ENCODE results near the gene CCDC86.
A peak's percentile ranks its signal among the peaks of the same experiment; 100 is the strongest.

CCDC86 gene

GRCh38 chr11:60840470-60841430 is 1.2 kb upstream of the CCDC86 start:
- intact Hi-C loops (cut with micrococcal nuclease): no loop called here
- Mint-ChIP-seq H3K36me3 (ENCODE audit: low read depth) (peaks cover 27% of the 10 kb centered on the region), H3K4me3 (peak overlapping the region; percentile 85), H3K27ac (peak overlapping the region; percentile 87), H3K27me3 (peaks cover 5% of the 10 kb centered on the region), H3K4me1 (ENCODE audit: low read depth) (peaks cover 82% of the 10 kb centered on the region), H3K9me3 (no peaks in the 10 kb centered on the region)

GRCh38 chr11:60842668-60843600 is 1.0 kb downstream of the CCDC86 start:
- peaks cover 34% of the 10 kb centered on the region for H3K36me3 Mint-ChIP-seq (ENCODE audit: low read depth)
- intact Hi-C loops (cut with micrococcal nuclease): no loop called here
- H3K27ac Mint-ChIP-seq: peak overlapping the region; percentile 87
- H3K4me1 Mint-ChIP-seq (ENCODE audit: low read depth): peaks cover 64% of the 10 kb centered on the region
- no peaks in the 10 kb centered on the region for H3K9me3 Mint-ChIP-seq
- H3K4me3 Mint-ChIP-seq: peak overlapping the region; percentile 85
- no peaks in the 10 kb centered on the region for H3K27me3 Mint-ChIP-seq

- Mint-ChIP-seq H3K4me3 (peak overlapping the region; percentile 85), H3K9me3 (no peaks in the 10 kb centered on the region), H3K36me3 (ENCODE audit: low read depth) (peaks cover 47% of the 10 kb centered on the region), H3K27ac (peak overlapping the region; percentile 72), H3K4me1 (ENCODE audit: low read depth) (peaks cover 70% of the 10 kb centered on the region), H3K27me3 (no peaks in the 10 kb centered on the region)
- intact Hi-C loops (cut with micrococcal nuclease): no loop called here
These were observed 2.3 kb downstream of the CCDC86 start for GRCh38 chr11:60844045-60844869.

GRCh38 chr11:60844870-60845221 is 2.9 kb downstream of the CCDC86 start:
- Mint-ChIP-seq H3K27ac (peak overlapping the region; percentile 3), H3K4me1 (ENCODE audit: low read depth) (peaks cover 64% of the 10 kb centered on the region), H3K27me3 (no peaks in the 10 kb centered on the region), H3K36me3 (ENCODE audit: low read depth) (peaks cover 53% of the 10 kb centered on the region), H3K9me3 (no peaks in the 10 kb centered on the region), H3K4me3 (no peak overlapping the region)
- intact Hi-C loops (cut with micrococcal nuclease): no loop called here

- H3K9me3 Mint-ChIP-seq: no peaks in the 10 kb centered on the region
- H3K4me3 Mint-ChIP-seq: no peak overlapping the region
- intact Hi-C loops (cut with micrococcal nuclease): no loop called here
- H3K27me3 Mint-ChIP-seq: no peaks in the 10 kb centered on the region
- peaks cover 62% of the 10 kb centered on the region for H3K4me1 Mint-ChIP-seq (ENCODE audit: low read depth)
- H3K27ac Mint-ChIP-seq: peak overlapping the region; percentile 3
- H3K36me3 Mint-ChIP-seq (ENCODE audit: low read depth): peaks cover 58% of the 10 kb centered on the region
These were observed 3.4 kb downstream of the CCDC86 start for GRCh38 chr11:60845338-60845737.

GRCh38 chr11:60847281-60847680 is 5.4 kb downstream of the CCDC86 start:
- H3K27ac Mint-ChIP-seq: no peak overlapping the region

GRCh38 chr11:60847896-60848295 is 6.0 kb downstream of the CCDC86 start:
- Mint-ChIP-seq H3K4me3 (no peak overlapping the region), H3K27me3 (no peaks in the 10 kb centered on the region), H3K27ac (no peak overlapping the region), H3K9me3 (no peaks in the 10 kb centered on the region), H3K36me3 (ENCODE audit: low read depth) (peaks cover 69% of the 10 kb centered on the region), H3K4me1 (ENCODE audit: low read depth) (peaks cover 51% of the 10 kb centered on the region)
- intact Hi-C loops (cut with micrococcal nuclease): no loop called here

More at GRCh38 chr11:60847281-60847680, 5.4 kb downstream of the CCDC86 start:
- H3K9me3 Mint-ChIP-seq: no peaks in the 10 kb centered on the region
- H3K36me3 Mint-ChIP-seq (ENCODE audit: low read depth): peaks cover 72% of the 10 kb centered on the region
- intact Hi-C loops (cut with micrococcal nuclease): no loop called here
- H3K4me1 Mint-ChIP-seq (ENCODE audit: low read depth): peaks cover 57% of the 10 kb centered on the region
- no peaks in the 10 kb centered on the region for H3K27me3 Mint-ChIP-seq
- no peak overlapping the region for H3K4me3 Mint-ChIP-seq

- intact Hi-C loops (cut with micrococcal nuclease): no loop called here
- Mint-ChIP-seq H3K4me3 (no peak overlapping the region), H3K4me1 (ENCODE audit: low read depth) (peaks cover 45% of the 10 kb centered on the region)
These were observed 6.8 kb downstream of the CCDC86 start for GRCh38 chr11:60848714-60849151.

GRCh38 chr11:60849641-60850520 is 8.0 kb downstream of the CCDC86 start:
- peaks cover 9% of the 10 kb centered on the region for H3K27me3 Mint-ChIP-seq
- no peak overlapping the region for H3K4me3 Mint-ChIP-seq
- intact Hi-C loops (cut with micrococcal nuclease): no loop called here
- H3K36me3 Mint-ChIP-seq (ENCODE audit: low read depth): peaks cover 68% of the 10 kb centered on the region
- H3K27ac Mint-ChIP-seq: no peak overlapping the region
- no peaks in the 10 kb centered on the region for H3K9me3 Mint-ChIP-seq
- H3K4me1 Mint-ChIP-seq (ENCODE audit: low read depth): peaks cover 41% of the 10 kb centered on the region

More at GRCh38 chr11:60848714-60849151, 6.8 kb downstream of the CCDC86 start:
- no peaks in the 10 kb centered on the region for H3K27me3 Mint-ChIP-seq
- peaks cover 76% of the 10 kb centered on the region for H3K36me3 Mint-ChIP-seq (ENCODE audit: low read depth)
- peak overlapping the region; percentile 26 for H3K27ac Mint-ChIP-seq
- no peaks in the 10 kb centered on the region for H3K9me3 Mint-ChIP-seq

- H3K4me3 Mint-ChIP-seq: no peak overlapping the region
- peaks cover 42% of the 10 kb centered on the region for H3K4me1 Mint-ChIP-seq (ENCODE audit: low read depth)
- H3K27me3 Mint-ChIP-seq: peaks cover 25% of the 10 kb centered on the region
- no peak overlapping the region for H3K27ac Mint-ChIP-seq
- H3K9me3 Mint-ChIP-seq: no peaks in the 10 kb centered on the region
- H3K36me3 Mint-ChIP-seq (ENCODE audit: low read depth): peaks cover 60% of the 10 kb centered on the region
- intact Hi-C loops (cut with micrococcal nuclease): no loop called here
These were observed 9.6 kb downstream of the CCDC86 start for GRCh38 chr11:60851327-60852104.

- Mint-ChIP-seq H3K27me3 (peaks cover 26% of the 10 kb centered on the region), H3K27ac (no peak overlapping the region), H3K9me3 (no peaks in the 10 kb centered on the region), H3K36me3 (ENCODE audit: low read depth) (peaks cover 59% of the 10 kb centered on the region), H3K4me3 (no peak overlapping the region), H3K4me1 (ENCODE audit: low read depth) (peaks cover 42% of the 10 kb centered on the region)
- intact Hi-C loops (cut with micrococcal nuclease): no loop called here
These were observed 10.4 kb downstream of the CCDC86 start for GRCh38 chr11:60852117-60852981.

Data from dendritic cell treated with granulocyte-macrophage colony-stimulating factor and Interleukin-4, amounts not matched to agents 40 ng/mL and 50 ng/mL, for 4 days (primary cell).